K562 (cell line): ENCODE results near the gene B3GALT6. TPM values are rescaled to one million over a fixed set of nuclear protein-coding genes. Genes with fewer than 3 reads are reported as not detected.

ENCODE experiments used
- ARID1B ChIP-seq: fragments of 450-650 bp; IDR thresholded peaks from 2 replicates; pipeline ENCODE4 v1.6.1; 2016; ENCODE audit warnings: antibody characterized with exemption, mild to moderate bottlenecking, inconsistent platforms
- CBFB ChIP-seq: sonication (generic); formaldehyde crosslinking; IDR thresholded peaks from 2 replicates; pipeline ENCODE4 v1.4.0; 2020; ENCODE audit warnings: mild to moderate bottlenecking, missing genetic modification reagents
- CEBPG ChIP-seq, 3 experiments: fragments of 200-800 bp in 1 of 3; sonication (Bioruptor generic) in 1 of 3; sonication (generic) in 1 of 3; formaldehyde crosslinking in 1 of 3; IDR thresholded peaks in 2 of 3; conservative IDR thresholded peaks in 1 of 3; 2 replicates each; pipeline versions ENCODE4 v1.6.1 to v1.8.0; 2016 to 2022; ENCODE audit warnings: missing compliant biosample characterization in 2 of 3, missing genetic modification characterization in 2 of 3, mild to moderate bottlenecking in 1 of 3, missing genetic modification reagents in 1 of 3
- ESRRB ChIP-seq: fragments of 250-450 bp; sonication (Bioruptor Pico); IDR thresholded peaks from 2 replicates; pipeline ENCODE4 v1.5.0; 2020; ENCODE audit warnings: mild to moderate bottlenecking, moderate library complexity, borderline replicate concordance
- ETV6 ChIP-seq, 3 experiments: fragments of 150-350 bp in 1 of 3; sonication (generic) in 1 of 3; formaldehyde crosslinking in 1 of 3; IDR thresholded peaks; 2 replicates each; pipeline versions ENCODE4 v1.6.1 to v1.8.0; 2014 to 2022; ENCODE audit warnings: borderline replicate concordance in 2 of 3, low read depth in 2 of 3, antibody characterized with exemption in 1 of 3, low read length in 1 of 3, mild to moderate bottlenecking in 1 of 3, missing genetic modification reagents in 1 of 3
- GABPB1 ChIP-seq: sonication (generic); formaldehyde crosslinking; IDR thresholded peaks from 2 replicates; pipeline ENCODE4 v1.8.0; 2022; ENCODE audit warnings: mild to moderate bottlenecking, missing genetic modification reagents
- ILK ChIP-seq: fragments of 450-650 bp; IDR thresholded peaks from 2 replicates; pipeline ENCODE4 v1.6.1; 2016; ENCODE audit warnings: missing genetic modification characterization, low read depth, mild to moderate bottlenecking, missing compliant biosample characterization, moderate library complexity, borderline replicate concordance
- MAZ ChIP-seq, 2 experiments: fragments of 450-650 bp in 1 of 2; sonication (generic) in 1 of 2; formaldehyde crosslinking; IDR thresholded peaks in 1 of 2; conservative IDR thresholded peaks in 1 of 2; 2 replicates each; pipeline versions ENCODE4 v1.4.0 to v1.5.0; 2020; ENCODE audit warnings: mild to moderate bottlenecking in 1 of 2, missing genetic modification reagents in 1 of 2
- NFATC3 ChIP-seq: fragments of 450-650 bp; IDR thresholded peaks from 2 replicates; pipeline ENCODE4 v1.6.1; 2017; ENCODE audit warnings: mild to moderate bottlenecking
- NFYB ChIP-seq: IDR thresholded peaks from 2 replicates; pipeline ENCODE4 v1.6.1; 2011; ENCODE audit warnings: mild to moderate bottlenecking, moderate library complexity; ENCODE audit not compliant: insufficient read length; ENCODE audit errors: extremely low read depth
- NR3C1 ChIP-seq: sonication (generic); formaldehyde crosslinking; IDR thresholded peaks from 2 replicates; pipeline ENCODE4 v1.8.1; 2022; ENCODE audit warnings: missing genetic modification reagents
- RBM25 ChIP-seq: fragments of 200-400 bp; formaldehyde crosslinking; IDR thresholded peaks from 2 replicates; pipeline ENCODE4 v1.6.1; 2018; ENCODE audit warnings: low read length, low read depth, moderate library complexity; ENCODE audit not compliant: severe bottlenecking
- SMC3 ChIP-seq: conservative IDR thresholded peaks from 2 replicates; pipeline ENCODE4 v1.6.1; 2011; ENCODE audit warnings: low read depth, low read length, improper control_type of control experiment; ENCODE audit not compliant: insufficient read depth
- U2AF2 ChIP-seq: fragments of 200-400 bp; formaldehyde crosslinking; optimal IDR thresholded peaks from 2 replicates; pipeline ENCODE3; 2017; ENCODE audit warnings: low read depth, mild to moderate bottlenecking, low read length
- ZNF143 ChIP-seq: sonication (generic); formaldehyde crosslinking; IDR thresholded peaks from 2 replicates; pipeline ENCODE4 v1.9.0; 2022; ENCODE audit warnings: mild to moderate bottlenecking, missing genetic modification reagents
- ZNF717 ChIP-seq: fragments of 250-450 bp; sonication (Bioruptor Pico); IDR thresholded peaks from 2 replicates; pipeline ENCODE4 v1.5.0; 2021
- polyA plus RNA-seq, 8 experiments: library from polyadenylated mRNA; depleted of rRNA in 4 of 8; stranded (reverse) in 5 of 8; unstranded in 3 of 8; fragments of >200 nt; fragmentation: Nextera tagmentation in 2 of 8; fragmentation: Illumina TruSeq in 1 of 8; extraction: Ambion mirVana in 2 of 8; extraction: Trizol in 1 of 8; gene quantifications; 2 replicates each; pipeline versions ENCODE4 v1.2.1 to v1.2.3, GENCODE V29; 2011 to 2014; ENCODE audit warnings: inconsistent platforms in 1 of 8, missing spikeins in 1 of 8
- total RNA-seq, 7 experiments: library from RNA; depleted of rRNA in 6 of 7; stranded (reverse); fragments of >200 nt in 6 of 7; fragmentation: Illumina TruSeq in 2 of 7; extraction: Trizol in 2 of 7; gene quantifications; 2 replicates each; pipeline versions ENCODE4 v1.2.1 to v1.2.3, GENCODE V29; 2011 to 2021; ENCODE audit warnings: low replicate concordance in 1 of 7
- TF ChIP-seq, protein P1 (sequence below): fragments of 250-450 bp; sonication (Bioruptor Pico); IDR thresholded peaks from 2 replicates; pipeline ENCODE4 v1.4.0; 2020
- TF ChIP-seq, protein P2 (sequence below): fragments of 450-650 bp; formaldehyde crosslinking; IDR thresholded peaks from 2 replicates; pipeline ENCODE4 v1.4.0; 2020; ENCODE audit warnings: mild to moderate bottlenecking
- TF ChIP-seq, protein P3 (sequence below): sonication (generic); formaldehyde crosslinking; IDR thresholded peaks from 2 replicates; pipeline ENCODE4 v1.8.0; 2022; ENCODE audit warnings: mild to moderate bottlenecking, missing genetic modification reagents

B3GALT6 gene
- total and polyA plus RNA-seq, 9 of the 15 experiments (the other 6 are each of a cell fraction or from before 2014, with no cell fraction given): 0.68 to 29.8 (median 9.9) TPM

DNA sequence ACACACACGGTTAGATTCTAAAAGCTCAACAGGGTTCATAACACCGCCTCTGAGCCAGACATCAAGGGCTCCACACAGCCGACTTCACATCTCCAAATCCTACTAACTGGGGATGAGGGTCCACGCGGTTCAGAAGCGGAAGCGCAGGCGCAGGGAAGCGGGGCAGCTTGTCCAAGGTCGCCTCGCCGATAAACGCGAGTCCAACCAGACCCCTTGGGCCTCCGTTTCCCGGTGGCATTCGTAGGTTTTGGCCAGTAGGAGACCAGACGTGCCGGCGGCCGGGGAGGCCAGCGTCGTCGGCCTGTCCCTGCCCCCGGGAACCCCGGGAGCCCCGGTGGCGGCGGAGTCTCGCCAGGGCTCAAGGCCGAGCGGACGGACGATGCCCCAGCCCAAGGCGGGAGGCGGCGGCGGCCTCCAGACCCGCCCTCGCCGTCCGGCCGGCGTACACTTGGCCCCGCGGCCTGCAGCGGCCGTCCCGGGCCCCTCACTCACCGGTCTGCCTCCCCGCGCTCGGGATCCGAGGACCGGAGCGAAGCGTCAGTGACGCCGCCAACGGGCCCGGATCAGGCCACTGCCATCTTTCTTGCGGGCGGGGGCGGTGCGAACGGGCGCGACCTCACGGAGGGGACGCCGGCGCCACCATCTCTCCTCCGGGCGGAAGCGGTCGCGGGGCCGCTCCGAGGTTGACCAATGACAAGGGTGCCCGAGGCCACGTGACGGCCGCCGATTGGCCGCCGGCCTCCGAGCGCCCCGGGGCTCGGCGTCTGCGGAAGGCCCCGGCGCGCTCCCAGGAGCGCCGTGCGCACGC lies 433 bp upstream of the B3GALT6 start, which contains the start of gene SDF4 (continued):
- TF ChIP-seq, protein P1, sequence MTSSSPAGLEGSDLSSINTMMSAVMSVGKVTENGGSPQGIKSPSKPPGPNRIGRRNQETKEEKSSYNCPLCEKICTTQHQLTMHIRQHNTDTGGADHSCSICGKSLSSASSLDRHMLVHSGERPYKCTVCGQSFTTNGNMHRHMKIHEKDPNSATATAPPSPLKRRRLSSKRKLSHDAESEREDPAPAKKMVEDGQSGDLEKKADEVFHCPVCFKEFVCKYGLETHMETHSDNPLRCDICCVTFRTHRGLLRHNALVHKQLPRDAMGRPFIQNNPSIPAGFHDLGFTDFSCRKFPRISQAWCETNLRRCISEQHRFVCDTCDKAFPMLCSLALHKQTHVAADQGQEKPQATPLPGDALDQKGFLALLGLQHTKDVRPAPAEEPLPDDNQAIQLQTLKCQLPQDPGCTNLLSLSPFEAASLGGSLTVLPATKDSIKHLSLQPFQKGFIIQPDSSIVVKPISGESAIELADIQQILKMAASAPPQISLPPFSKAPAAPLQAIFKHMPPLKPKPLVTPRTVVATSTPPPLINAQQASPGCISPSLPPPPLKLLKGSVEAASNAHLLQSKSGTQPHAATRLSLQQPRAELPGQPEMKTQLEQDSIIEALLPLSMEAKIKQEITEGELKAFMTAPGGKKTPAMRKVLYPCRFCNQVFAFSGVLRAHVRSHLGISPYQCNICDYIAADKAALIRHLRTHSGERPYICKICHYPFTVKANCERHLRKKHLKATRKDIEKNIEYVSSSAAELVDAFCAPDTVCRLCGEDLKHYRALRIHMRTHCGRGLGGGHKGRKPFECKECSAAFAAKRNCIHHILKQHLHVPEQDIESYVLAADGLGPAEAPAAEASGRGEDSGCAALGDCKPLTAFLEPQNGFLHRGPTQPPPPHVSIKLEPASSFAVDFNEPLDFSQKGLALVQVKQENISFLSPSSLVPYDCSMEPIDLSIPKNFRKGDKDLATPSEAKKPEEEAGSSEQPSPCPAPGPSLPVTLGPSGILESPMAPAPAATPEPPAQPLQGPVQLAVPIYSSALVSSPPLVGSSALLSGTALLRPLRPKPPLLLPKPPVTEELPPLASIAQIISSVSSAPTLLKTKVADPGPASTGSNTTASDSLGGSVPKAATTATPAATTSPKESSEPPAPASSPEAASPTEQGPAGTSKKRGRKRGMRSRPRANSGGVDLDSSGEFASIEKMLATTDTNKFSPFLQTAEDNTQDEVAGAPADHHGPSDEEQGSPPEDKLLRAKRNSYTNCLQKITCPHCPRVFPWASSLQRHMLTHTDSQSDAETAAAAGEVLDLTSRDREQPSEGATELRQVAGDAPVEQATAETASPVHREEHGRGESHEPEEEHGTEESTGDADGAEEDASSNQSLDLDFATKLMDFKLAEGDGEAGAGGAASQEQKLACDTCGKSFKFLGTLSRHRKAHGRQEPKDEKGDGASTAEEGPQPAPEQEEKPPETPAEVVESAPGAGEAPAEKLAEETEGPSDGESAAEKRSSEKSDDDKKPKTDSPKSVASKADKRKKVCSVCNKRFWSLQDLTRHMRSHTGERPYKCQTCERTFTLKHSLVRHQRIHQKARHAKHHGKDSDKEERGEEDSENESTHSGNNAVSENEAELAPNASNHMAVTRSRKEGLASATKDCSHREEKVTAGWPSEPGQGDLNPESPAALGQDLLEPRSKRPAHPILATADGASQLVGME: no peak
- TF ChIP-seq ZNF717: no peak
- TF ChIP-seq ILK: no peak
- no peak for TF ChIP-seq ARID1B
- TF ChIP-seq RBM25: peak; percentile 99
- TF ChIP-seq CEBPG (CRISPR knock-in tag; IDR thresholded peaks at IDR 0.05): no peak
- TF ChIP-seq CEBPG (tag; conservative IDR thresholded peaks at IDR 0.05 in 1 of 2, IDR thresholded peaks at IDR 0.05 in 1 of 2): no peak
- TF ChIP-seq NR3C1 (CRISPR knock-in tag): no peak
- TF ChIP-seq, protein P2, sequence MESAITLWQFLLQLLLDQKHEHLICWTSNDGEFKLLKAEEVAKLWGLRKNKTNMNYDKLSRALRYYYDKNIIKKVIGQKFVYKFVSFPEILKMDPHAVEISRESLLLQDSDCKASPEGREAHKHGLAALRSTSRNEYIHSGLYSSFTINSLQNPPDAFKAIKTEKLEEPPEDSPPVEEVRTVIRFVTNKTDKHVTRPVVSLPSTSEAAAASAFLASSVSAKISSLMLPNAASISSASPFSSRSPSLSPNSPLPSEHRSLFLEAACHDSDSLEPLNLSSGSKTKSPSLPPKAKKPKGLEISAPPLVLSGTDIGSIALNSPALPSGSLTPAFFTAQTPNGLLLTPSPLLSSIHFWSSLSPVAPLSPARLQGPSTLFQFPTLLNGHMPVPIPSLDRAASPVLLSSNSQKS (CRISPR knock-in tag): no peak
- TF ChIP-seq ZNF143: no peak
- no peak for TF ChIP-seq U2AF2
- peak; percentile 89 for TF ChIP-seq NFYB
- TF ChIP-seq CBFB (CRISPR knock-in tag): no peak
- no peak for TF ChIP-seq SMC3
- peak; percentile 87 to 92 for TF ChIP-seq MAZ (CRISPR knock-in tag; conservative IDR thresholded peaks at IDR 0.05 in 1 of 2, IDR thresholded peaks at IDR 0.05 in 1 of 2)
- TF ChIP-seq ETV6 (IDR thresholded peaks at IDR 0.05; ENCODE audit: borderline replicate concordance in 1 of 2, low read depth in 2 of 2, low read length in 1 of 2): no peak
- no peak; the same call in 1 of the 2 replicates for TF ChIP-seq ETV6 (CRISPR knock-in tag; IDR thresholded peaks at IDR 0.05; ENCODE audit: borderline replicate concordance)
- TF ChIP-seq, protein P3, sequence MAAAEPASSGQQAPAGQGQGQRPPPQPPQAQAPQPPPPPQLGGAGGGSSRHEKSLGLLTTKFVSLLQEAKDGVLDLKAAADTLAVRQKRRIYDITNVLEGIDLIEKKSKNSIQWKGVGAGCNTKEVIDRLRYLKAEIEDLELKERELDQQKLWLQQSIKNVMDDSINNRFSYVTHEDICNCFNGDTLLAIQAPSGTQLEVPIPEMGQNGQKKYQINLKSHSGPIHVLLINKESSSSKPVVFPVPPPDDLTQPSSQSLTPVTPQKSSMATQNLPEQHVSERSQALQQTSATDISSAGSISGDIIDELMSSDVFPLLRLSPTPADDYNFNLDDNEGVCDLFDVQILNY (CRISPR knock-in tag): no peak
- peak; percentile 88 for TF ChIP-seq GABPB1 (CRISPR knock-in tag)
- TF ChIP-seq NFATC3: no peak
- TF ChIP-seq ESRRB (CRISPR knock-in tag): no peak
